Fibroblast of lung (primary cell): ENCODE data around the gene KMO.

Experiments
- EZH2 ChIP-seq: IDR thresholded peaks from 2 replicates; pipeline ENCODE4 v1.5.1; 2012; ENCODE audit warnings: low read length, control low read depth, mild to moderate bottlenecking; ENCODE audit errors: missing control alignments
- TF ChIP-seq, protein P1 (sequence below), 2 donors: IDR thresholded peaks in 1 of 2; conservative IDR thresholded peaks in 1 of 2; 1 replicate in 1 of 2; 2 replicates in 1 of 2; pipeline ENCODE4 v1.5.1; 2011 to 2012; ENCODE audit warnings: low read length in 2 of 2, control low read depth in 1 of 2, inconsistent platforms in 1 of 2, low read depth in 1 of 2, mild to moderate bottlenecking in 1 of 2

DNA sequence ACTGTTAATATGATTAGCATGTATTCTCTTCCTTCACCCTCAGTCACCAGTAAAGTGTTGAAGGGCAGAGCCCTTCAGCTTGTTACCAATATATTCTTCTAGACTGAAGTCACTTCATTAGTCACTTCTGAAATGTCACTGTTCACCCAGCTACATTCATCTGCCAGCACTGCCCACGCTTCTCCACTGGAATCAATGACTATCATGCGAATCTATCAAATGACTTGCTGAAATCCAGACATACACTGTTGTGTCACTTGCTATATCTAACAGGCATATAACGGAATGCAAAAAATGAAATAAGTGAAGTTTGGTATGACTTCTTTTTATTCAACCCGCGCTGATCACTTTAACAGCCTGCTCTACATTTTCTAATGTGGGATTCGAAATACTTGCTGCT lies 28.7 kb upstream of the KMO start:
- TF ChIP-seq, protein P1, sequence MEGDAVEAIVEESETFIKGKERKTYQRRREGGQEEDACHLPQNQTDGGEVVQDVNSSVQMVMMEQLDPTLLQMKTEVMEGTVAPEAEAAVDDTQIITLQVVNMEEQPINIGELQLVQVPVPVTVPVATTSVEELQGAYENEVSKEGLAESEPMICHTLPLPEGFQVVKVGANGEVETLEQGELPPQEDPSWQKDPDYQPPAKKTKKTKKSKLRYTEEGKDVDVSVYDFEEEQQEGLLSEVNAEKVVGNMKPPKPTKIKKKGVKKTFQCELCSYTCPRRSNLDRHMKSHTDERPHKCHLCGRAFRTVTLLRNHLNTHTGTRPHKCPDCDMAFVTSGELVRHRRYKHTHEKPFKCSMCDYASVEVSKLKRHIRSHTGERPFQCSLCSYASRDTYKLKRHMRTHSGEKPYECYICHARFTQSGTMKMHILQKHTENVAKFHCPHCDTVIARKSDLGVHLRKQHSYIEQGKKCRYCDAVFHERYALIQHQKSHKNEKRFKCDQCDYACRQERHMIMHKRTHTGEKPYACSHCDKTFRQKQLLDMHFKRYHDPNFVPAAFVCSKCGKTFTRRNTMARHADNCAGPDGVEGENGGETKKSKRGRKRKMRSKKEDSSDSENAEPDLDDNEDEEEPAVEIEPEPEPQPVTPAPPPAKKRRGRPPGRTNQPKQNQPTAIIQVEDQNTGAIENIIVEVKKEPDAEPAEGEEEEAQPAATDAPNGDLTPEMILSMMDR (conservative IDR thresholded peaks at IDR 0.05 in 1 of 2, IDR thresholded peaks at IDR 0.05 in 1 of 2; ENCODE audit: low read depth in 1 of 2, low read length in 2 of 2), result no peak
- TF ChIP-seq EZH2, result no peak
